HG03460 (cell line): ENCODE data around the gene HTR4.
"Not testable (repeated sequence)": the region's sequence is repeated elsewhere in the genome, so short reads cannot be mapped to it uniquely, and the experiment has no call there.

ENCODE experiments used
- ATAC-seq: cut with Tn5 transposase; IDR thresholded peaks from one replicate; pipeline ENCODE4 v1.9.1; 2021; ENCODE audit not compliant: unreplicated experiment

Gene HTR4

DNA sequence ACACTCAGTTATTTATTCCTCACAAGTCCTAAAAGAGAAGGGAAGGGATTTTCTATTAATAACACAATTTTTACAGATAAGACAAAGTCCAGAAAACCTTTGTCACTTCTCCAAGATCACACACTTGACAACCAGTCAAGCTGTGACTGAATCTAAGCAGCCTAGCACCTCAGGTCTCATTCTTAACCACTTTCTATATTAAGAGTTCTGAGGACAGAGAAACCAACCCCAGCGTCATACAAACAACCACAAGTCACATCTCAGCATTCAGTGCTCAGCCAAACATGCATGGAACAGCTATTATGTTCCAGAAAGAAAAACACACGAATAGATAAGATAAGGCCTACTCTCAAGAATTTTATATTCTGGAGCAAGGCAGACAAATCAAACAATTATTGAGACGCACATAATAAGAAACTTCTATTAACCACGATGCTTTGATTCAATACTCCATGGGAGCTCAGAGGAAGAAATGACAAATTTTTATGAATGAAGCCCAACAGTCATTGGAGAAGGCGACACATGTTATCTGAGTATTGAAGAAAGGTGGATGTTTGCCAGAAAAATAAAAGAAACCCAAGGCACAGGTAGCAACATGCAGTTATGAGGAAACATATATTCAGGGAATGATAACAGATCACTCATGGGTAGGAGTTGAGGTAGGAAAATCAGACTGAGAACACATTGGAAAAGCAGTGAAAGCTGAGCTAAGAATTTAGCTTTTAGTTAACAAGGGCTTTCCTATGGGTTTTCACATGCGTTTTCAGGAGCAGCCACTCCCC is 113.1 kb downstream of the HTR4 start:
- ATAC-seq: no peak

GRCh38 chr5:148540647-148541046 is 113.7 kb downstream of the HTR4 start:
- no peak for ATAC-seq

- no peak for ATAC-seq
Observed at GRCh38 chr5:148539851-148540250, 114.5 kb downstream of the HTR4 start.

DNA sequence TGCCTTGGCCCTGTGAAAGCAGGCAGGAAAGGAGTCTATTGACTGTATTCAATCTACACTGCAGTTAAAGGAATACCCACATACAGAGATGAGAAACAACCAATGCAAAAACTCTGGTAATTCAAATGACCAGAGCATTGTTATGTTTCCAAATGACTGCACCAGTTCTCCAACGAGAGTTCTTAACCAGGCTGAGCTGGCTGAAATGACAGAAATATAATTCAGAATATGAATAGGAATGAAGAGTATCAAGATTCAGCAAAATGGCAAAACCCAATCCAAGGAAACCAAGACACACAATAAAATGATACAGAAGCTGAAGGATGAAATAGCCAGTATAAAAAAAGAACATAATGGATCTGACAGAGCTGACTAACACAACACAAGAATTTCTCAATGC is 119.1 kb downstream of the HTR4 start:
- ATAC-seq: no peak

DNA sequence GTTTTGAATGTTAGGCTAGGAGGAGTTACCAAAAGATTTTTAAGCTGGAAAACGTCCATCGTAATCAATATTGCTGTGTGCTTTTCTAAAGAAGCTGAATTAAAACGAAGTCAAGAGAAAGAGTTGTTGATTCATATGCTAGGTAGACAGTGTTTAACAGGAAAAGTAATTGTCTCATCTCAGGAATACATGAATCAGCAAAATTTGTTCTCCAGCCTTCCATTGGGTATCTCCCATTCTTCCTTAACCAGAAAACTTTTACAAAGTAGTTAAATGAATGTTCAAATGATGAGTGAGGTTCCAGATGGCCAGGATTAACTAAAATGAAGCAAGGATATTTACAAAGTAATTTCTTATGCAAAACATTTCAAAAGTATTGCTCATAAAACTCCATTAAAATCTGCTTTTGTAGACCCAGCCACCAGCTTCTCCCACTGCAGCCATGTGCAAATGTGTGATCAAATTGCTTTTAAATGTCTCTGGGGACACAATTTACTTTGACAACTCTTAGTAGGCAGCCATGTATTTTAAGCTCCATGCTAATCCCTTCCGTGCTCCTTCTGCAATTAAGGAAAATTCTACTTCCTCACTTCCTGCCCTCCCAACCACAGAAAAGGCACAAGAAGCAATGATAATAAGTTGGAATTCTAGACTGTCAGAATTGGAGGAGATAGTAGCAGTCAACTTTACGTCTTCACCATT is 121.2 kb downstream of the HTR4 start:
- no peak for ATAC-seq

DNA sequence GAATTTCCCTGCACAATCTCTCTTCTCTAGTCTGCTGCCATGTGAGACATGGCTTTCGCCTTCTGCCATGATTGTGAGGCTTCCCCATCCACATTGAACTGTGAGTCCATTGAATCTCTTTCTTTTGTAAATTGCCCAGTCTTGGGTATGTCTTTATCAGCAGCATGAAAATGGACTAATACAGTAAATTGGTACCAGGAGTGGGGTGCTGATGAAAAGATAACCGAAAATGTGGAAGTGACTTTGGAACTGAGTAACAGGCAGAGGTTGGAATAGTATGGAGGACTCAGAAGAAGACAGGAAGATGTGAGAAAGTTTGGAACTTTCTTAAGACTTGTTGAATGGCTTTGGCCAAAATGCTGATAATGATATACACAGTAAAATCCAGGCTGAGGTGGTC is 124.9 kb downstream of the HTR4 start:
- not testable (repeated sequence) for ATAC-seq

- ATAC-seq: no peak
Observed at GRCh38 chr5:148524721-148525120, 129.6 kb downstream of the HTR4 start.

- ATAC-seq: no peak
Observed at GRCh38 chr5:148523139-148523538, 131.2 kb downstream of the HTR4 start.

DNA sequence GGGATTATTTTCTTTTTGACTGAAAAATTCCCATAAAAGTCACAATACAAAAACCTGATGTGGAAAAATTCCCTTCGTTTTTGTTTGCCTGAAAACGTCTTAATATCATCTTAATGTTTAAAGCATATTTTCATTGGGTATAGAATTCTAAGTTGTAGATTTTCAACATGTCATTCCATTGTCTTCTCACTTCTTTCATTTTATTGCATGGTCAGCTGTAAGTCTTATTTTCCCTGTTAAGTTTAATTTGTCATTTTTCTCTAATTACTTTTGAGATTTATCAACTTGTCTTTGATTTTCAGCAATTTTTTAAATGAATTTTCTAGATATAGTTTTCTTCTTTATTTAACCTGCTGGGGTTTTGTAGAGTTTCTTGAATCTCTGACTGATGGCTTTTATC is 138.9 kb downstream of the HTR4 start:
- ATAC-seq: no peak

- ATAC-seq: no peak
Observed at GRCh38 chr5:148514344-148514743, 140.0 kb downstream of the HTR4 start.

DNA sequence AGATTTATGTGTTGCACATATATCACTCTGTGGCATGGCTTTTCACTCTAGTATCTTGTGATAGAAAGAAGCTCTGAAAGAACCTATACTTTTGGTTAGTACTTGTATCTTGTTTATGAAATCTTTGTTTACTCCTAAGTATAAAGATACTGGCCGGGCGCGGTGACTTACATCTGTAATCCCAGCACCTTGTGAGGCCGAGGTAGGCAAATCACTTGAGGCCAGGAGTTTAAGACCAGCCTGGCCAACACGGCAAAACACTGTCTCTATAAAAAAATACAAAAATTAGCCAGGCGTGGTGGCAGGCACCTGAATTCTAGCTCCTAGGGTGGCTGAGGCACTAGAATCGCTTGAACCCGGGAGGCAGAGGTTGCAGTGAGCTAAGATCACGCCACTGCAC is 141.8 kb downstream of the HTR4 start:
- no peak for ATAC-seq

- peak; percentile 91 for ATAC-seq
Observed at GRCh38 chr5:148511810-148512347, 142.4 kb downstream of the HTR4 start.

GRCh38 chr5:148509893-148510292 is 144.4 kb downstream of the HTR4 start:
- no peak for ATAC-seq

DNA sequence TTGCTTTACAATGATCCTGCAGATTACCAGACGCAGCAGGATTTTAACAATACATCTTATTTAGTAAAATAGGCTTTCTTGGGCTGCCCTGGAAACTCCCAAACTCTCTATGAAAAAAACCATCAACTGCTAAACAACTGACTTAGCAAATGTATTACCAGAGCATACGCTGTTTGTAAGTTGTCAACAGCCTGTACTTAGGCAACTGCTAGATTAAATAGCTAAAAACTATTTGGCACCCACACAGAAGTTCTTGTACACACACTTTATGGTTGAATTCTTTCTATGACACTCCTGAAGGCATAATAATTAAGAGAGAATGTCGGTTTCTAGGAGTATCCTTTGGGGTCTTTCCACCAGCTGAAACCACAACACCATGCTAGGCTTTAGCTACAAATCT is 146.7 kb downstream of the HTR4 start:
- no peak for ATAC-seq

GRCh38 chr5:148499452-148499851 is 154.9 kb downstream of the HTR4 start:
- no peak for ATAC-seq

DNA sequence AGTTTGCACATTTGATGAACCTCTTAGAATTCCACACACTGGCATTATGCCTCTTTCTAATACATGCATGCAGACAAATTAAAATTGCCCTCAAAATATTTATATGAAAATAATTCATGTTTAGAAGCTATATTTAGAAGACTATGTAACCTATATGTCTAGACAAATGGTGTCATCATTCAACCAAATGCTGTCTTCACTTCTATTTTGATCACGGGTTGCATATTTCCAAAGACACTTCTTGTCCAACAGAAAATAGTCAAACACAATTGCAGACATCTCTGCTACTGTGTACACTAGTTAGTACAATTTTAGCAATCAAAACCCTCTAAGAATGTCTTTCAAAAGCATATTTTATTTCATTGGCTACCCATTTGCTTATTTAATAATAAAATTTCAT is 156.6 kb downstream of the HTR4 start:
- ATAC-seq: no peak

- no peak for ATAC-seq
Observed at GRCh38 chr5:148492351-148492750, 162.0 kb downstream of the HTR4 start.

DNA sequence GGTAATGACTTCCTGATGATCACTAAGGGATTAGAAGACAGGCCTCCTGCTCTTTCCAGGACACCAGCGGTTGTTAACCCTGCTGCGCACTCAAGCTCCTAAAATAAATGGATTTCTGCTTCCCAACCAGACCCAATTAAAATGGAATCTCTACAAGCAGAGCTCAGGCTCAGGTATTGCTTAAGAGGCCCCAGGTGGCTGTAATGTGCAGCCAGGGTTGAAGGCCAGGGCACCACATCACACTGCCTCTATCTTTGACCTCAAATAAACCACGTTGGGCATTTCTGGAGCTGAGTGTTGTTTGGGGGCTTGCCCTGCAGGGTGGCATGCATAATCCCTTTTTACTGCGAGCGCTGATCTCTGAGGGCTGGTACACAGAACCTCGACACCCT is 162.5 kb downstream of the HTR4 start:
- no peak for ATAC-seq

GRCh38 chr5:148491015-148491792 is 163.1 kb downstream of the HTR4 start:
- no peak for ATAC-seq

- no peak for ATAC-seq
Observed at GRCh38 chr5:148488757-148489156, 165.6 kb downstream of the HTR4 start.

DNA sequence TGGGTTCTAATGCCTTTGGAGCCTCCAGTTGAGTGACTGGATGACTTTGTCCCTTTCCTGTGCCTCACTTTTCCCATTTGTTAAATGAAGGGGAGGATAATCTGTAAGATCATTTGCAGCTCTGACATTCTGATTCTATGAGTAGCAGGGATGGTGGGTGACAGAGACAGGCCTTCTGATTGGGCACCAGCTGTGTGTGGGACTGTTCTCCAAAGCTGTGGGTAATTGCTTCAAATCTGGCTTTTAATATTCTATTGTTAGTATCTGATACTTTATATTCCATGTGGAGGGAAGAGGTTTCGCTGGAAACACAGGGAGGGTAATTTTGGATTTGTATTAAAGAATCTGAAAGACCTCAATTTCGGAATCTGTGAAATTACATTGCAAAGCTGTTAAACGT is 167.9 kb downstream of the HTR4 start:
- ATAC-seq: no peak

- no peak for ATAC-seq
Observed at GRCh38 chr5:148484651-148485050, 169.7 kb downstream of the HTR4 start.
